ENCODE measurements around the gene CLCA1.

The CLCA1 gene

GRCh38 chr1:86477256-86477655, 8.5 kb downstream of the CLCA1 start:
- in situ Hi-C loops (cut with MboI; ENCODE audit: low pct_unique_long_range_greater_than_20kb, low sequenced_read_pairs, unreplicated experiment) = no loop called here
- TF ChIP-seq CTCF (IDR thresholded peaks at IDR 0.05; ENCODE audit: extremely low read depth, insufficient read depth, missing control alignments) = no peak
- no peak for DNase-seq (ENCODE audit: low spot score)

- no peak for DNase-seq (ENCODE audit: low spot score)
- TF ChIP-seq CTCF (IDR thresholded peaks at IDR 0.05; ENCODE audit: extremely low read depth, insufficient read depth, missing control alignments) = no peak
- in situ Hi-C loops (cut with MboI; ENCODE audit: low pct_unique_long_range_greater_than_20kb, low sequenced_read_pairs, unreplicated experiment) = no loop called here
Observed at GRCh38 chr1:86477682-86478081, 9.0 kb downstream of the CLCA1 start.

- no peak for DNase-seq (ENCODE audit: low spot score)
- TF ChIP-seq CTCF (IDR thresholded peaks at IDR 0.05; ENCODE audit: extremely low read depth, insufficient read depth, missing control alignments) = no peak
- in situ Hi-C loops (cut with MboI; ENCODE audit: low pct_unique_long_range_greater_than_20kb, low sequenced_read_pairs, unreplicated experiment) = no loop called here
Observed at GRCh38 chr1:86478416-86479156, 9.9 kb downstream of the CLCA1 start.

GRCh38 chr1:86481966-86482365, 13.2 kb downstream of the CLCA1 start:
- DNase-seq (ENCODE audit: low spot score) = no peak
- in situ Hi-C loops (cut with MboI; ENCODE audit: low pct_unique_long_range_greater_than_20kb, low sequenced_read_pairs, unreplicated experiment) = no loop called here
- TF ChIP-seq CTCF (IDR thresholded peaks at IDR 0.05; ENCODE audit: extremely low read depth, insufficient read depth, missing control alignments) = no peak

GRCh38 chr1:86487131-86487810, 18.5 kb downstream of the CLCA1 start:
- TF ChIP-seq CTCF (IDR thresholded peaks at IDR 0.05; ENCODE audit: extremely low read depth, insufficient read depth, missing control alignments) = no peak
- DNase-seq (ENCODE audit: low spot score) = no peak
- in situ Hi-C loops (cut with MboI; ENCODE audit: low pct_unique_long_range_greater_than_20kb, low sequenced_read_pairs, unreplicated experiment) = no loop called here

- in situ Hi-C loops (cut with MboI; ENCODE audit: low pct_unique_long_range_greater_than_20kb, low sequenced_read_pairs, unreplicated experiment) = no loop called here
- DNase-seq (ENCODE audit: low spot score) = no peak
- TF ChIP-seq CTCF (IDR thresholded peaks at IDR 0.05; ENCODE audit: extremely low read depth, insufficient read depth, missing control alignments) = no peak
Observed at GRCh38 chr1:86487811-86488141, 19.0 kb downstream of the CLCA1 start.
